ENCODE measurements around the gene TMA7B.

The TMA7B gene

DNA sequence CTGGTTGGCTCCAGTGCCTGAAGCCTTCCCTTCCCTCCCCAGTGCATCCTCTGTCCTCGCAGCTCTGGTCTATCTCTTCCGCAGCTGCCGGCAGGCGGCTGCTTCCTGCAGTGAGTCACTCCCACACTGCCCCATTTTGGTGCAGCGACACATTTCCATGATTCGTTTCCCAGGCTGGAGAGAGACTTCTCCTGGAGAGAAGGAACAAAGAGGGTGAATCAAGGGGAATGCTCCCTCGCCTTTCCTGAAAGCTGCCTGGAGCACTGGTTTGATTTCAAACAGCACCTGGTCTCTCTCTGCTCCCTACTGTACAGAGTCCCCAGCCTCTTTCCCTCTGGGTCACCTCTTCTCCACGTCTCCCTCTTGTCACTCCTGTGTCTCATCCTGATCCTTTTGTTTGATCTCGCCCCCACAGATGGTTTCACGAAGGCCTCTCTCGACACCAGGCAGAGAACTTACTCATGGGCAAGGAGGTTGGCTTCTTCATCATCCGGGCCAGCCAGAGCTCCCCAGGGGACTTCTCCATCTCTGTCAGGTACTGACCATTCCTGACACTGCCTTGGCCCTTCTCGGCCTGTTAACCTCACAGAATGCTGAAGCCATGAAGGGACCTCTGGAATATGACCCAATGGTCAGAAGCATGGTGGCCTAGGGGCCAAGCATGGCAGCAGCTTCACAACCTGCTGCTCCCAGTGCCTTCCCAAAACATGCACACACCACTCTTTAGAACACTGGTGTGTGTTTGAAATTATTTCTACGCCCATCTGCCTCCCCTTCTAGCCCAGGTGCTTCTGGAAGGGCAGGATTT, at the start of gene TMA7B:
Gene TMA7B (plus strand): TSS at position 758 of the 808 bp plus-strand sequence. CDS start 3,978 bp downstream, outside the sequence.
- H3K9me3 Mint-ChIP-seq, result no peaks in the 10 kb centered on the region
- H3K4me1 Mint-ChIP-seq, result peaks cover 53 to 79% of the 10 kb centered on the region in 2 donors
- peaks cover 0 to 7% of the 10 kb centered on the region in 2 donors for H3K27me3 Mint-ChIP-seq
- H3K4me3 Mint-ChIP-seq, result peak within 1 kb of the TSS; percentile 17
- H3K36me3 Mint-ChIP-seq, result peaks cover 18 to 31% of the 10 kb centered on the region in 2 donors
- no peak for DNase-seq
- peak within 1 kb of the TSS; percentile 28 for H3K27ac Mint-ChIP-seq
- ATAC-seq (replicated peaks), result peak in 1 of 2 donors; percentile 20

- H3K36me3 Mint-ChIP-seq, result peaks cover 7 to 9% of the 10 kb centered on the region in 2 donors
- H3K27me3 Mint-ChIP-seq, result no peaks in the 10 kb centered on the region
- no peak overlapping the region for H3K4me3 Mint-ChIP-seq
- H3K9me3 Mint-ChIP-seq, result peaks cover 0 to 3% of the 10 kb centered on the region in 2 donors
- H3K4me1 Mint-ChIP-seq, result peaks cover 40 to 78% of the 10 kb centered on the region in 2 donors
- DNase-seq (no peak), ATAC-seq (replicated peaks) (no peak)
- H3K27ac Mint-ChIP-seq, result peak overlapping the region; percentile 9
Measured at GRCh38 chr22:39910876-39911613, 49.2 kb upstream of the TMA7B start.

GRCh38 chr22:39913321-39913720, 46.9 kb upstream of the TMA7B start:
- H3K36me3 Mint-ChIP-seq, result peaks cover 7 to 11% of the 10 kb centered on the region in 2 donors
- peaks cover 42 to 80% of the 10 kb centered on the region in 2 donors for H3K4me1 Mint-ChIP-seq
- no peak overlapping the region for H3K27ac Mint-ChIP-seq
- no peaks in the 10 kb centered on the region for H3K27me3 Mint-ChIP-seq
- H3K9me3 Mint-ChIP-seq, result peaks cover 0 to 3% of the 10 kb centered on the region in 2 donors
- H3K4me3 Mint-ChIP-seq, result no peak overlapping the region
- no peak for ATAC-seq (replicated peaks)
- no peak for DNase-seq

- Mint-ChIP-seq H3K27ac (no peak overlapping the region), H3K4me3 (no peak overlapping the region), H3K9me3 (peaks cover 0 to 3% of the 10 kb centered on the region in 2 donors), H3K36me3 (peaks cover 7 to 11% of the 10 kb centered on the region in 2 donors), H3K27me3 (no peaks in the 10 kb centered on the region), H3K4me1 (peaks cover 39 to 74% of the 10 kb centered on the region in 2 donors)
- DNase-seq, result no peak
- no peak for ATAC-seq (replicated peaks)
Measured at GRCh38 chr22:39913886-39914285, 46.3 kb upstream of the TMA7B start.

- ATAC-seq (replicated peaks), result no peak
- Mint-ChIP-seq H3K27ac (no peak overlapping the region), H3K4me3 (no peak overlapping the region), H3K27me3 (no peaks in the 10 kb centered on the region), H3K9me3 (peaks cover 0 to 3% of the 10 kb centered on the region in 2 donors), H3K4me1 (peaks cover 36 to 67% of the 10 kb centered on the region in 2 donors), H3K36me3 (peaks cover 3 to 8% of the 10 kb centered on the region in 2 donors)
- DNase-seq, result no peak
Measured at GRCh38 chr22:39914584-39914983, 45.6 kb upstream of the TMA7B start.

DNA sequence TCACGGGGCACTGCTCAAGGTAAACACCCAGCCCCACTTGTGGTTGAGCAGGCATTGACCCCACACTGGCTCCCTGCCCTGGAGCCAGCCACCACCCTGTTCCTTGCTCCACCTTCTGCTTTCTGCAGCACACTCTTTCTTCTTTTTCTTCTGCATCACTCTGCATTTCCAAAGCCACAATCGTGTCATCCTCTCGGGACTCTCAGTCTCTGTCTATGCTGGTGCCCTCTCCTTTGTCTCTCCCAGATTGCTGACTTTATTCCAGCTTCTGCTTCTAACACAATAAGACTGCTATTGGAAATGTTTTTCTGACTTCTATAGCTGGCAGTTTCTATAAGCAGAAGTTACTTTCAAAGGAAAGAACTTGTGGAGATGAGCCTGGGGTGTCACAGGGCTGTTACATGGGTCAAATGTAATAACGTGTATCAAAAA, 44.9 kb upstream of the TMA7B start:
- no peak overlapping the region for H3K4me3 Mint-ChIP-seq
- H3K36me3 Mint-ChIP-seq, result peaks cover 2 to 3% of the 10 kb centered on the region in 2 donors
- peak; percentile 29 to 43 for ATAC-seq (replicated peaks)
- no peaks in the 10 kb centered on the region for H3K9me3 Mint-ChIP-seq
- no peaks in the 10 kb centered on the region for H3K27me3 Mint-ChIP-seq
- peaks cover 34 to 60% of the 10 kb centered on the region in 2 donors for H3K4me1 Mint-ChIP-seq
- H3K27ac Mint-ChIP-seq, result no peak overlapping the region
- DNase-seq, result no peak

DNA sequence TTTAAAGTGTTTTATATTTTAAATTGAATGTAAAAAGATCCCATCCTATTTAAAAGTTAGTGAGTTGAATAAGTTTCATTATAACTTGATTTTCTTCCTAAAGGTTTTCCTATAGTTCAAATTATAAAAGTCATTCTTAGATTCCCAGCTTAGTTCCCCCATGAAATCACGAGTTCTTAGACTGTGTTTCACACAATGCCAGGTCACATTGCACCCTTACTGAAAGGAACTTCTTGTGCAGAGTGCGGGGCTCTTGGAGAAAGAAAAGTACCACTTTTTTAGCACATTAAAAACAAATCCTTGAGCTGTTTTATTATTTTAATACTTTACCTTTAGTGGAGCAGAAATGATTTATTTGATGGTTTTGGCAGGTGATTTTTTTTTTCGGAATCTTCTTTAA, 43.7 kb upstream of the TMA7B start:
- no peak for DNase-seq
- no peak for ATAC-seq (replicated peaks)
- Mint-ChIP-seq H3K9me3 (no peaks in the 10 kb centered on the region), H3K27ac (no peak overlapping the region), H3K4me1 (peaks cover 29 to 48% of the 10 kb centered on the region in 2 donors), H3K36me3 (peaks cover 0 to 2% of the 10 kb centered on the region in 2 donors), H3K27me3 (no peaks in the 10 kb centered on the region), H3K4me3 (no peak overlapping the region)

GRCh38 chr22:39917197-39917643, 43.0 kb upstream of the TMA7B start:
- peaks cover 0 to 2% of the 10 kb centered on the region in 2 donors for H3K36me3 Mint-ChIP-seq
- H3K9me3 Mint-ChIP-seq, result no peaks in the 10 kb centered on the region
- no peak for DNase-seq
- H3K27me3 Mint-ChIP-seq, result no peaks in the 10 kb centered on the region
- H3K4me3 Mint-ChIP-seq, result no peak overlapping the region
- H3K27ac Mint-ChIP-seq, result no peak overlapping the region
- peaks cover 29 to 41% of the 10 kb centered on the region in 2 donors for H3K4me1 Mint-ChIP-seq
- no peak for ATAC-seq (replicated peaks)

DNA sequence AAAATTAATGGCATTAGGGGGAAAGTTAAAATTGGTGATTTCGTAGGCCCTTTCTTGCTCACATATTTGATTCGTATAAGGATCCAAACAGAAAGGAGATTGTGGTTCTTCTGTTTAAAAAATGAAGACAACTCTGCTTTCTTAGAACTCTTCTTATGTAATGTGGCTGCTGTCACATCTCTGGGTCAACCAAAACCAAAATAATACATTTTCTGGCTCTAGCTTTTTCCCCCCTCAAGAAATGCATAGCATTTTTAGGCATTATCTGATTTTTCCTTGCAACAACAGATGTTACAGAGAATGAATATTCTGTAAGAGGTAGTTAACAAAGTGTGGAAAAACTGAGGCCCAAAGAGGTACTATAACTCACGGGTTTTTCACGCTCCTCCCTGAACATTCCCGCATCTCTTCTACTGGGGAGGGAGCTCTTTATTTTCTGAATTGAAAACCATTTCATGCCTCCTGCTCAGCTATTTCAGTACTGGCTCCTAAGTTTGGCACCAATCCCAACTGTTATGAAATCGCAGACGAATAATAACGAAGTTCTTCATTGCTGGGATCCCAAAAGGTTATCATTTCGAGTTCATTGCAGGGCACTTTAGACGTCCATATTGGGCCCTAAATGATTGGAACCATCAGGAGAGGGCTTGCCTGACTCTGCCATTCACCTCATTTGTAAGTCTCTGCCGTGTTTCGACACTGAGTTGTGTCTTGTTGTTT, 42.3 kb upstream of the TMA7B start:
- Mint-ChIP-seq H3K27ac (no peak overlapping the region), H3K4me3 (peak overlapping the region in 1 of 2 donors; percentile 47), H3K4me1 (peaks cover 27 to 33% of the 10 kb centered on the region in 2 donors), H3K9me3 (no peaks in the 10 kb centered on the region), H3K27me3 (no peaks in the 10 kb centered on the region), H3K36me3 (peaks cover 0 to 2% of the 10 kb centered on the region in 2 donors)
- DNase-seq (no peak), ATAC-seq (replicated peaks) (no peak)

DNA sequence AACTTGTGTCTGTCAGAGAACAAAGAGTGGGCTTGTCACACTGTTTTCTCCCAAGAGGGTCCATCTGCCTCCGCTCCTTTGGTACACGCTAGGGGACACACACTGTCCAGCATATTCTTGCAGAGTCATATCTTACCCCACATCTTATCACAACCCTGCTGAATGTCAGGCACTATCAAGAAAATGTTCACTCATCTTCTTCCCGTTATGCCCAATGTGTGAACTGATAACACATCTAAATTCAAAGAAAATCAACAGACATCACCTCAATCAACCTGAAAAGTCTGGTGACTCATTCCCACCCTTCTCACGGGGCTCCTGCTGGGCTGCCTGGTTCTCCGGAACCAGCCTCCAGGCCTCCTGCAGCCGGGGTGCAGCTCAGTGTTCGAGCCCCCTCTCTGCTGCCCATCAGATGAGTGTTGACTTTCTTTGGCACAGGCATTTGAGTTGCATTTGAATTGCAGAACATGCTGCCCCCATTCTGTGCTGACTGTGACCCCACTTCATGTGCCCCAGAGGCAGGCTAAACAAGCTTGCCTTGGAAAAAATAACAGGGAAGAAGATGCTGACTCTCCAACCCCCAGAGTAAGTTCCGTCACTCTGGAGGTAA, 40.0 kb upstream of the TMA7B start:
- no peaks in the 10 kb centered on the region for H3K9me3 Mint-ChIP-seq
- H3K36me3 Mint-ChIP-seq, result peaks cover 0 to 2% of the 10 kb centered on the region in 2 donors
- H3K27ac Mint-ChIP-seq, result no peak overlapping the region
- no peak for DNase-seq
- H3K4me3 Mint-ChIP-seq, result no peak overlapping the region
- ATAC-seq (replicated peaks), result no peak
- H3K4me1 Mint-ChIP-seq, result peaks cover 23 to 24% of the 10 kb centered on the region in 2 donors
- no peaks in the 10 kb centered on the region for H3K27me3 Mint-ChIP-seq

GRCh38 chr22:39923696-39924095, 36.5 kb upstream of the TMA7B start:
- Mint-ChIP-seq H3K27me3 (no peaks in the 10 kb centered on the region), H3K9me3 (no peaks in the 10 kb centered on the region), H3K4me3 (no peak overlapping the region), H3K4me1 (peaks cover 22 to 32% of the 10 kb centered on the region in 2 donors), H3K27ac (no peak overlapping the region), H3K36me3 (no peaks in the 10 kb centered on the region)
- no peak for ATAC-seq (replicated peaks)
- no peak for DNase-seq

- Mint-ChIP-seq H3K4me1 (peaks cover 22 to 32% of the 10 kb centered on the region in 2 donors), H3K36me3 (no peaks in the 10 kb centered on the region), H3K27ac (peak overlapping the region; percentile 49), H3K9me3 (no peaks in the 10 kb centered on the region), H3K4me3 (no peak overlapping the region), H3K27me3 (no peaks in the 10 kb centered on the region)
- ATAC-seq (replicated peaks) (no peak), DNase-seq (no peak)
Measured at GRCh38 chr22:39924286-39924685, 35.9 kb upstream of the TMA7B start.

GRCh38 chr22:39925273-39925672, 34.9 kb upstream of the TMA7B start:
- DNase-seq (no peak), ATAC-seq (replicated peaks) (no peak)
- Mint-ChIP-seq H3K4me1 (peaks cover 22 to 28% of the 10 kb centered on the region in 2 donors), H3K4me3 (no peak overlapping the region), H3K27me3 (no peaks in the 10 kb centered on the region), H3K9me3 (no peaks in the 10 kb centered on the region), H3K36me3 (no peaks in the 10 kb centered on the region), H3K27ac (no peak overlapping the region)
